Endodermal cell (in vitro differentiated cells): ENCODE results near the gene SNX13. TPM values are rescaled to one million over a fixed set of nuclear protein-coding genes. Genes with fewer than 3 reads are reported as not detected.

Source experiments
- DNase-seq: peaks from one replicate; pipeline ENCODE4 v3.0.0-alpha.2; 2017
- H3K27ac ChIP-seq: 2 replicates; pipeline ENCODE4 v1.5.1; 2013; ENCODE audit warnings: mild to moderate bottlenecking, low read depth, low read length, moderate library complexity
- H3K27me3 ChIP-seq: 2 replicates; pipeline ENCODE4 v1.6.1; 2013; ENCODE audit warnings: mild to moderate bottlenecking, low read length, moderate library complexity; ENCODE audit not compliant: insufficient read depth, control insufficient read depth, poor library complexity, severe bottlenecking
- H3K36me3 ChIP-seq: 2 replicates; pipeline ENCODE4 v1.7.0; 2013; ENCODE audit warnings: mild to moderate bottlenecking, low read length, moderate library complexity; ENCODE audit not compliant: control insufficient read depth, insufficient read depth
- H3K4me1 ChIP-seq: one replicate; pipeline ENCODE4 v1.7.0; 2013; ENCODE audit warnings: low read length; ENCODE audit not compliant: control insufficient read depth, insufficient read depth
- H3K4me3 ChIP-seq: 2 replicates; pipeline ENCODE4 v1.5.1; 2013; ENCODE audit warnings: mild to moderate bottlenecking, low read length, moderate library complexity
- H3K9ac ChIP-seq: 2 replicates; pipeline ENCODE4 v1.6.1; 2013; ENCODE audit warnings: mild to moderate bottlenecking, low read length, moderate library complexity; ENCODE audit not compliant: poor library complexity, severe bottlenecking; ENCODE audit errors: extremely low read depth
- H3K9me3 ChIP-seq: 2 replicates; pipeline ENCODE4 v1.6.1; 2013; ENCODE audit warnings: mild to moderate bottlenecking, low read length, moderate library complexity; ENCODE audit not compliant: control insufficient read depth
- H3K27ac Mint-ChIP-seq: 2 replicates; pipeline ENCODE4 v1.8.0; 2020; ENCODE audit warnings: mixed read lengths
- H3K27me3 Mint-ChIP-seq: 2 replicates; pipeline ENCODE4 v1.8.0; 2021; ENCODE audit warnings: mild to moderate bottlenecking, mixed read lengths; ENCODE audit not compliant: insufficient read depth
- H3K36me3 Mint-ChIP-seq: 2 replicates; pipeline ENCODE4 v1.8.0; 2020; ENCODE audit warnings: low read depth, mixed read lengths
- H3K4me1 Mint-ChIP-seq: 2 replicates; pipeline ENCODE4 v1.8.0; 2020; ENCODE audit warnings: mixed read lengths
- H3K4me3 Mint-ChIP-seq: 2 replicates; pipeline ENCODE4 v1.8.0; 2020; ENCODE audit warnings: mild to moderate bottlenecking, moderate library complexity, mixed read lengths
- H3K9me3 Mint-ChIP-seq: 2 replicates; pipeline ENCODE4 v1.8.0; 2020; ENCODE audit warnings: mild to moderate bottlenecking, mixed read lengths
- WGBS, 2 experiments: methylation state at CpG; one replicate each; pipeline versions ENCODE4 v1.1.5 to v1.1.7; 2013; ENCODE audit warnings: missing lambda C conversion rate in 2 of 2, mixed read lengths in 1 of 2; ENCODE audit not compliant: insufficient coverage in 1 of 2, insufficient read length in 1 of 2; 5-methylcytosine and 5-hydroxymethylcytosine counted together
- total RNA-seq, 2 donors: library from RNA; stranded (reverse); fragmentation: NEBNext Ultra II Directional in 1 of 2; extraction: Animal tissue kit (Norgen Biotek cat#: 25700) in 1 of 2; gene quantifications; 2 replicates in 1 of 2; 3 replicates in 1 of 2; pipeline ENCODE4 v1.2.1, GENCODE V29; 2021
- TF ChIP-seq, protein P1 (sequence below): fragments of 200-600 bp; sonication (generic); conservative IDR thresholded peaks from 2 replicates; pipeline ENCODE4 v1.5.0; 2021; ENCODE audit warnings: antibody characterized with exemption, mild to moderate bottlenecking

The SNX13 gene
- total RNA-seq, 2 donors from 2014 or later = 32.8 to 38.8 TPM

GRCh38 chr7:17772581-17773288 is 167.6 kb downstream of the SNX13 start:
- TF ChIP-seq, protein P1, sequence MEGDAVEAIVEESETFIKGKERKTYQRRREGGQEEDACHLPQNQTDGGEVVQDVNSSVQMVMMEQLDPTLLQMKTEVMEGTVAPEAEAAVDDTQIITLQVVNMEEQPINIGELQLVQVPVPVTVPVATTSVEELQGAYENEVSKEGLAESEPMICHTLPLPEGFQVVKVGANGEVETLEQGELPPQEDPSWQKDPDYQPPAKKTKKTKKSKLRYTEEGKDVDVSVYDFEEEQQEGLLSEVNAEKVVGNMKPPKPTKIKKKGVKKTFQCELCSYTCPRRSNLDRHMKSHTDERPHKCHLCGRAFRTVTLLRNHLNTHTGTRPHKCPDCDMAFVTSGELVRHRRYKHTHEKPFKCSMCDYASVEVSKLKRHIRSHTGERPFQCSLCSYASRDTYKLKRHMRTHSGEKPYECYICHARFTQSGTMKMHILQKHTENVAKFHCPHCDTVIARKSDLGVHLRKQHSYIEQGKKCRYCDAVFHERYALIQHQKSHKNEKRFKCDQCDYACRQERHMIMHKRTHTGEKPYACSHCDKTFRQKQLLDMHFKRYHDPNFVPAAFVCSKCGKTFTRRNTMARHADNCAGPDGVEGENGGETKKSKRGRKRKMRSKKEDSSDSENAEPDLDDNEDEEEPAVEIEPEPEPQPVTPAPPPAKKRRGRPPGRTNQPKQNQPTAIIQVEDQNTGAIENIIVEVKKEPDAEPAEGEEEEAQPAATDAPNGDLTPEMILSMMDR = no peak
- H3K27ac Mint-ChIP-seq = peak overlapping the region; percentile 71
- Histone ChIP-seq H3K9ac (no peak overlapping the region), H3K27ac (no peak overlapping the region), H3K4me1 (peaks cover 31% of the 10 kb centered on the region), H3K9me3 (no peaks in the 10 kb centered on the region), H3K4me3 (peak overlapping the region; percentile 31), H3K36me3 (no peaks in the 10 kb centered on the region), H3K27me3 (no peaks in the 10 kb centered on the region)
- peaks cover 3% of the 10 kb centered on the region for H3K27me3 Mint-ChIP-seq
- peak overlapping the region; percentile 10 for H3K4me3 Mint-ChIP-seq
- DNase-seq = peak; percentile 60
- H3K4me1 Mint-ChIP-seq = peaks cover 33% of the 10 kb centered on the region
- 54% methylated on average over 4 of the region's 4 CpGs; no CpG with 5 or more reads in 1 of the 2 experiments for WGBS, 2 experiments
- no peaks in the 10 kb centered on the region for H3K36me3 Mint-ChIP-seq
- no peaks in the 10 kb centered on the region for H3K9me3 Mint-ChIP-seq

GRCh38 chr7:17771901-17772408 is 168.3 kb downstream of the SNX13 start:
- Mint-ChIP-seq H3K36me3 (no peaks in the 10 kb centered on the region), H3K9me3 (no peaks in the 10 kb centered on the region), H3K27me3 (peaks cover 3% of the 10 kb centered on the region), H3K27ac (peak overlapping the region; percentile 71), H3K4me3 (peak overlapping the region; percentile 10), H3K4me1 (peaks cover 33% of the 10 kb centered on the region)
- Histone ChIP-seq H3K9me3 (no peaks in the 10 kb centered on the region), H3K4me3 (peak overlapping the region; percentile 31), H3K27me3 (no peaks in the 10 kb centered on the region), H3K4me1 (peaks cover 31% of the 10 kb centered on the region), H3K27ac (no peak overlapping the region), H3K9ac (no peak overlapping the region), H3K36me3 (no peaks in the 10 kb centered on the region)
- DNase-seq = peak; percentile 47
- WGBS, 2 experiments = 38 to 48% methylated on average over 2 to 3 of the region's 3 CpGs
- TF ChIP-seq, protein P1 = no peak

DNA sequence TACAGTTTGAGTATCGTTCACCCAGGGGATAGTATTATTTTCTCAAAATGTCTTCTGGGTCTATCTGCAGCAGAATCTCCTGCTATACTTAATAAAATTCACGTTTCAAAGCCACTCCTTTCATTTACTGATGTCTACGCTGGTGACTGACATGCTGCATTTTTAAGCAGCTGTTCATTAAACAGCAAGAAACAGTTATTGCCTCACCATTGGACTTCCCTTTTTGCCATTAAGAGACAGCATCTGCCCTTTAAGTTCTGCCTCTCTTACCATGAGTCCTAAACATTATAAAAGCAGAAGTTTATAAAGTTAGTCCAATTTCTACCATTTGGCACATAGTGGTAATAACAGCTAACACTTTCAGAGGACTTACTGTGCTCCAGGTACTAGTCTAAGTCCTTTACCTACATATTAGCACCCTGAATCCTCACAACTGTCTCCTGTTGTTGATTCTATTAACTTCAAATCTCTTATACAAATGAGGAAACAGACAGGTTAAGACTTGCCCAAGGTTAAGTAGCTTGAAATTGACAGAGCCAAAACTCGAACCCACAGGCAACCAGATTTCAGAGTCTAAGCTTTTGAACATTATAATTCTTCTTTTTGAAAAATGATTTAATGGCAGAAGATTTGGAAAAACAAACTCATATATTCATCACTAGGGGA is 169.5 kb downstream of the SNX13 start:
- H3K27ac Mint-ChIP-seq = no peak overlapping the region
- H3K4me1 Mint-ChIP-seq = peaks cover 33% of the 10 kb centered on the region
- Histone ChIP-seq H3K36me3 (no peaks in the 10 kb centered on the region), H3K27me3 (no peaks in the 10 kb centered on the region), H3K9ac (no peak overlapping the region), H3K4me3 (peak overlapping the region; percentile 31), H3K4me1 (peaks cover 31% of the 10 kb centered on the region), H3K27ac (no peak overlapping the region), H3K9me3 (no peaks in the 10 kb centered on the region)
- peaks cover 10% of the 10 kb centered on the region for H3K9me3 Mint-ChIP-seq
- no peaks in the 10 kb centered on the region for H3K36me3 Mint-ChIP-seq
- no peak overlapping the region for H3K4me3 Mint-ChIP-seq
- H3K27me3 Mint-ChIP-seq = peaks cover 3% of the 10 kb centered on the region
- WGBS, 2 experiments = 81 to 85% methylated on average over 3 to 4 of the region's 4 CpGs
- no peak for DNase-seq
- TF ChIP-seq, protein P1 = no peak
